Measurements from ENCODE around the gene MUC4.

DNA sequence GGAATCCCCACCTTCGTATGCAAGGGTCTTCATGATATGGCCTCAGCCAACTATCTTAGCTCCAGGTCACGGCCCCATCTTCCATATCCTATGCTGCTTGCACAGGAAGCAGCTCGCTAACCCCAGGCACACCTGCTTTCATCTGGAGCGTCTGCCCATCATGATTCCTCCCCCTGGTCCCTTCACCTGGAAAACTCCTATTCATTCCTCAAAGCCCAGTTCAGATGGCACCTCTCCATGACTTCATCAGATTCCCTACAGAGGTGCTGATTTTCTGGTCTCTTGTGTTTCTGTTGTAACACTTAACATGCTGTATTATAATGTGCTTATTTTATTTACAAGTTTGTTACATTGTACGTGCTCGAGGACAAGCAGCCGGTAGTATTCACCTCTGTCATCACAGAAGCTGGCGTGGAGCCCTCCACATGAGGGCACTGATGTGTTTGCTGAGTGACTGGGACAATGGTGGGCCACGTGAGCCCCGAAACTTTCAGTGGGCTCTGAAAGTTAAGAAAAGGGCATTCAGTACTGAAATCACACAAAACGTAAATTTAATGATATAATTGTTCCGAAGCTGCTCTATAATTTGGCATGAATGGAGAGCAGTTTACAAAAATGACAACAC is 74.8 kb downstream of the MUC4 start:
- TF ChIP-seq, protein P1, sequence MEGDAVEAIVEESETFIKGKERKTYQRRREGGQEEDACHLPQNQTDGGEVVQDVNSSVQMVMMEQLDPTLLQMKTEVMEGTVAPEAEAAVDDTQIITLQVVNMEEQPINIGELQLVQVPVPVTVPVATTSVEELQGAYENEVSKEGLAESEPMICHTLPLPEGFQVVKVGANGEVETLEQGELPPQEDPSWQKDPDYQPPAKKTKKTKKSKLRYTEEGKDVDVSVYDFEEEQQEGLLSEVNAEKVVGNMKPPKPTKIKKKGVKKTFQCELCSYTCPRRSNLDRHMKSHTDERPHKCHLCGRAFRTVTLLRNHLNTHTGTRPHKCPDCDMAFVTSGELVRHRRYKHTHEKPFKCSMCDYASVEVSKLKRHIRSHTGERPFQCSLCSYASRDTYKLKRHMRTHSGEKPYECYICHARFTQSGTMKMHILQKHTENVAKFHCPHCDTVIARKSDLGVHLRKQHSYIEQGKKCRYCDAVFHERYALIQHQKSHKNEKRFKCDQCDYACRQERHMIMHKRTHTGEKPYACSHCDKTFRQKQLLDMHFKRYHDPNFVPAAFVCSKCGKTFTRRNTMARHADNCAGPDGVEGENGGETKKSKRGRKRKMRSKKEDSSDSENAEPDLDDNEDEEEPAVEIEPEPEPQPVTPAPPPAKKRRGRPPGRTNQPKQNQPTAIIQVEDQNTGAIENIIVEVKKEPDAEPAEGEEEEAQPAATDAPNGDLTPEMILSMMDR (conservative IDR thresholded peaks at IDR 0.05; ENCODE audit: low read depth in 2 of 2): peak in 1 of 2 experiments; percentile 27; a peak in 1 of 4 replicates
- TF ChIP-seq EZH2phosphoT487 (IDR thresholded peaks at IDR 0.05; ENCODE audit: unreplicated experiment) (no peak), POLR2AphosphoS5 (IDR thresholded peaks at IDR 0.05; ENCODE audit: low read depth) (no peak), STAT1 (IDR thresholded peaks at IDR 0.05; ENCODE audit: unreplicated experiment) (no peak), EZH2 (IDR thresholded peaks at IDR 0.05; ENCODE audit: low read depth, unreplicated experiment) (no peak), JUNB (IDR thresholded peaks at IDR 0.05; ENCODE audit: unreplicated experiment) (no peak), ZNF114 (CRISPR knock-in tag; IDR thresholded peaks at IDR 0.05) (no peak), CREB1 (CRISPR knock-in tag; IDR thresholded peaks at IDR 0.05; ENCODE audit: low read depth) (no peak)
- TF ChIP-seq, protein P2, sequence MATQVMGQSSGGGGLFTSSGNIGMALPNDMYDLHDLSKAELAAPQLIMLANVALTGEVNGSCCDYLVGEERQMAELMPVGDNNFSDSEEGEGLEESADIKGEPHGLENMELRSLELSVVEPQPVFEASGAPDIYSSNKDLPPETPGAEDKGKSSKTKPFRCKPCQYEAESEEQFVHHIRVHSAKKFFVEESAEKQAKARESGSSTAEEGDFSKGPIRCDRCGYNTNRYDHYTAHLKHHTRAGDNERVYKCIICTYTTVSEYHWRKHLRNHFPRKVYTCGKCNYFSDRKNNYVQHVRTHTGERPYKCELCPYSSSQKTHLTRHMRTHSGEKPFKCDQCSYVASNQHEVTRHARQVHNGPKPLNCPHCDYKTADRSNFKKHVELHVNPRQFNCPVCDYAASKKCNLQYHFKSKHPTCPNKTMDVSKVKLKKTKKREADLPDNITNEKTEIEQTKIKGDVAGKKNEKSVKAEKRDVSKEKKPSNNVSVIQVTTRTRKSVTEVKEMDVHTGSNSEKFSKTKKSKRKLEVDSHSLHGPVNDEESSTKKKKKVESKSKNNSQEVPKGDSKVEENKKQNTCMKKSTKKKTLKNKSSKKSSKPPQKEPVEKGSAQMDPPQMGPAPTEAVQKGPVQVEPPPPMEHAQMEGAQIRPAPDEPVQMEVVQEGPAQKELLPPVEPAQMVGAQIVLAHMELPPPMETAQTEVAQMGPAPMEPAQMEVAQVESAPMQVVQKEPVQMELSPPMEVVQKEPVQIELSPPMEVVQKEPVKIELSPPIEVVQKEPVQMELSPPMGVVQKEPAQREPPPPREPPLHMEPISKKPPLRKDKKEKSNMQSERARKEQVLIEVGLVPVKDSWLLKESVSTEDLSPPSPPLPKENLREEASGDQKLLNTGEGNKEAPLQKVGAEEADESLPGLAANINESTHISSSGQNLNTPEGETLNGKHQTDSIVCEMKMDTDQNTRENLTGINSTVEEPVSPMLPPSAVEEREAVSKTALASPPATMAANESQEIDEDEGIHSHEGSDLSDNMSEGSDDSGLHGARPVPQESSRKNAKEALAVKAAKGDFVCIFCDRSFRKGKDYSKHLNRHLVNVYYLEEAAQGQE (IDR thresholded peaks at IDR 0.05; ENCODE audit: unreplicated experiment): no peak
